ENCODE results near the gene RBFA. TPM values are rescaled to one million over a fixed set of nuclear protein-coding genes. Genes with fewer than 3 reads are reported as not detected.

Gene RBFA
- total and polyA plus RNA-seq, 2 of the 13 experiments (the other 11 are each of a cell fraction or from before 2014, with no cell fraction given) = 29.7 to 42.4 TPM

GRCh38 chr18:79988071-79988450 is 46.2 kb upstream of the RBFA start (continued):
- TF ChIP-seq, protein P1, sequence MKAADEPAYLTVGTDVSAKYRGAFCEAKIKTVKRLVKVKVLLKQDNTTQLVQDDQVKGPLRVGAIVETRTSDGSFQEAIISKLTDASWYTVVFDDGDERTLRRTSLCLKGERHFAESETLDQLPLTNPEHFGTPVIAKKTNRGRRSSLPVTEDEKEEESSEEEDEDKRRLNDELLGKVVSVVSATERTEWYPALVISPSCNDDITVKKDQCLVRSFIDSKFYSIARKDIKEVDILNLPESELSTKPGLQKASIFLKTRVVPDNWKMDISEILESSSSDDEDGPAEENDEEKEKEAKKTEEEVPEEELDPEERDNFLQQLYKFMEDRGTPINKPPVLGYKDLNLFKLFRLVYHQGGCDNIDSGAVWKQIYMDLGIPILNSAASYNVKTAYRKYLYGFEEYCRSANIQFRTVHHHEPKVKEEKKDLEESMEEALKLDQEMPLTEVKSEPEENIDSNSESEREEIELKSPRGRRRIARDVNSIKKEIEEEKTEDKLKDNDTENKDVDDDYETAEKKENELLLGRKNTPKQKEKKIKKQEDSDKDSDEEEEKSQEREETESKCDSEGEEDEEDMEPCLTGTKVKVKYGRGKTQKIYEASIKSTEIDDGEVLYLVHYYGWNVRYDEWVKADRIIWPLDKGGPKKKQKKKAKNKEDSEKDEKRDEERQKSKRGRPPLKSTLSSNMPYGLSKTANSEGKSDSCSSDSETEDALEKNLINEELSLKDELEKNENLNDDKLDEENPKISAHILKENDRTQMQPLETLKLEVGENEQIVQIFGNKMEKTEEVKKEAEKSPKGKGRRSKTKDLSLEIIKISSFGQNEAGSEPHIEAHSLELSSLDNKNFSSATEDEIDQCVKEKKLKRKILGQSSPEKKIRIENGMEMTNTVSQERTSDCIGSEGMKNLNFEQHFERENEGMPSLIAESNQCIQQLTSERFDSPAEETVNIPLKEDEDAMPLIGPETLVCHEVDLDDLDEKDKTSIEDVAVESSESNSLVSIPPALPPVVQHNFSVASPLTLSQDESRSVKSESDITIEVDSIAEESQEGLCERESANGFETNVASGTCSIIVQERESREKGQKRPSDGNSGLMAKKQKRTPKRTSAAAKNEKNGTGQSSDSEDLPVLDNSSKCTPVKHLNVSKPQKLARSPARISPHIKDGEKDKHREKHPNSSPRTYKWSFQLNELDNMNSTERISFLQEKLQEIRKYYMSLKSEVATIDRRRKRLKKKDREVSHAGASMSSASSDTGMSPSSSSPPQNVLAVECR (CRISPR knock-in tag; IDR thresholded peaks at IDR 0.05; ENCODE audit: borderline replicate concordance) = peak; percentile 85
- 0 out of 2 replicates have a peak, but pooled peaks have one; percentile 21 for TF ChIP-seq SPEN (CRISPR knock-in tag; IDR thresholded peaks at IDR 0.05; ENCODE audit: low read depth)
- 0 out of 2 replicates have a peak, but pooled peaks have one; percentile 51 for TF ChIP-seq ZBTB1 (CRISPR knock-in tag; IDR thresholded peaks at IDR 0.05; ENCODE audit: borderline replicate concordance)
- peak; percentile 55; the same call in 1 of the 2 replicates for TF ChIP-seq IKZF5 (CRISPR knock-in tag; IDR thresholded peaks at IDR 0.05)
- TF ChIP-seq ZSCAN21 (CRISPR knock-in tag; IDR thresholded peaks at IDR 0.05; ENCODE audit: borderline replicate concordance) = 0 out of 2 replicates have a peak, but pooled peaks have one; percentile 18
- TF ChIP-seq FOXP4 (CRISPR knock-in tag; IDR thresholded peaks at IDR 0.05) = 0 out of 2 replicates have a peak, but pooled peaks have one; percentile 8
- peak; percentile 17; the same call in 1 of the 2 replicates for TF ChIP-seq ZBTB38 (CRISPR knock-in tag; IDR thresholded peaks at IDR 0.05)
- TF ChIP-seq, protein P2, sequence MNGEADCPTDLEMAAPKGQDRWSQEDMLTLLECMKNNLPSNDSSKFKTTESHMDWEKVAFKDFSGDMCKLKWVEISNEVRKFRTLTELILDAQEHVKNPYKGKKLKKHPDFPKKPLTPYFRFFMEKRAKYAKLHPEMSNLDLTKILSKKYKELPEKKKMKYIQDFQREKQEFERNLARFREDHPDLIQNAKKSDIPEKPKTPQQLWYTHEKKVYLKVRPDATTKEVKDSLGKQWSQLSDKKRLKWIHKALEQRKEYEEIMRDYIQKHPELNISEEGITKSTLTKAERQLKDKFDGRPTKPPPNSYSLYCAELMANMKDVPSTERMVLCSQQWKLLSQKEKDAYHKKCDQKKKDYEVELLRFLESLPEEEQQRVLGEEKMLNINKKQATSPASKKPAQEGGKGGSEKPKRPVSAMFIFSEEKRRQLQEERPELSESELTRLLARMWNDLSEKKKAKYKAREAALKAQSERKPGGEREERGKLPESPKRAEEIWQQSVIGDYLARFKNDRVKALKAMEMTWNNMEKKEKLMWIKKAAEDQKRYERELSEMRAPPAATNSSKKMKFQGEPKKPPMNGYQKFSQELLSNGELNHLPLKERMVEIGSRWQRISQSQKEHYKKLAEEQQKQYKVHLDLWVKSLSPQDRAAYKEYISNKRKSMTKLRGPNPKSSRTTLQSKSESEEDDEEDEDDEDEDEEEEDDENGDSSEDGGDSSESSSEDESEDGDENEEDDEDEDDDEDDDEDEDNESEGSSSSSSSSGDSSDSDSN (CRISPR knock-in tag; IDR thresholded peaks at IDR 0.05) = peak; percentile 87
- TF ChIP-seq TCF7 (IDR thresholded peaks at IDR 0.05; ENCODE audit: low read depth) = no peak
- TF ChIP-seq ZNF501 (CRISPR knock-in tag; IDR thresholded peaks at IDR 0.05) = 0 out of 2 replicates have a peak, but pooled peaks have one; percentile 0
- TF ChIP-seq ZNF678 (CRISPR knock-in tag; IDR thresholded peaks at IDR 0.05) = peak; percentile 4; the same call in 1 of the 2 replicates
- TF ChIP-seq MEIS2 (CRISPR knock-in tag; IDR thresholded peaks at IDR 0.05) = peak; percentile 79; the same call in 1 of the 2 replicates
- TF ChIP-seq BCL3 (CRISPR knock-in tag; IDR thresholded peaks at IDR 0.05) = 0 out of 2 replicates have a peak, but pooled peaks have one; percentile 33
- TF ChIP-seq, protein P3, sequence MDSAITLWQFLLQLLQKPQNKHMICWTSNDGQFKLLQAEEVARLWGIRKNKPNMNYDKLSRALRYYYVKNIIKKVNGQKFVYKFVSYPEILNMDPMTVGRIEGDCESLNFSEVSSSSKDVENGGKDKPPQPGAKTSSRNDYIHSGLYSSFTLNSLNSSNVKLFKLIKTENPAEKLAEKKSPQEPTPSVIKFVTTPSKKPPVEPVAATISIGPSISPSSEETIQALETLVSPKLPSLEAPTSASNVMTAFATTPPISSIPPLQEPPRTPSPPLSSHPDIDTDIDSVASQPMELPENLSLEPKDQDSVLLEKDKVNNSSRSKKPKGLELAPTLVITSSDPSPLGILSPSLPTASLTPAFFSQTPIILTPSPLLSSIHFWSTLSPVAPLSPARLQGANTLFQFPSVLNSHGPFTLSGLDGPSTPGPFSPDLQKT (CRISPR knock-in tag; IDR thresholded peaks at IDR 0.05; ENCODE audit: borderline replicate concordance) = no peak
- TF ChIP-seq NBN (conservative IDR thresholded peaks at IDR 0.05) = no peak
- no peak for TF ChIP-seq ZNF136 (CRISPR knock-in tag; IDR thresholded peaks at IDR 0.05; ENCODE audit: low read depth)

All from HepG2 (cell line).